NCI-H1105 treated with DMSO at 0.1 percent for 48 hours (cell line): ENCODE results near the gene DPH6.
"Not testable (repeated sequence)": the region's sequence is repeated elsewhere in the genome, so short reads cannot be mapped to it uniquely, and the experiment has no call there.

ENCODE experiments used
- DNase-seq: peaks from one replicate; lab custom pipeline; 2025; lab: John Stamatoyannopoulos, UW

DPH6 gene

GRCh38 chr15:35437157-35437556, 108.8 kb downstream of the DPH6 start:
- no peak for DNase-seq

GRCh38 chr15:35436422-35436821, 109.5 kb downstream of the DPH6 start:
- DNase-seq: no peak

GRCh38 chr15:35431281-35431680, 114.7 kb downstream of the DPH6 start:
- no peak for DNase-seq

- DNase-seq: peak; percentile 0
These were observed 115.7 kb downstream of the DPH6 start for GRCh38 chr15:35430301-35430700.

GRCh38 chr15:35427496-35427895, 118.5 kb downstream of the DPH6 start:
- DNase-seq: no peak

- no peak for DNase-seq
These were observed 118.9 kb downstream of the DPH6 start for GRCh38 chr15:35427091-35427490.

GRCh38 chr15:35410775-35411174, 135.2 kb downstream of the DPH6 start:
- no peak for DNase-seq

- DNase-seq: no peak
These were observed 146.1 kb downstream of the DPH6 start for GRCh38 chr15:35399901-35400300.

- DNase-seq: no peak
These were observed 148.9 kb downstream of the DPH6 start for GRCh38 chr15:35397027-35397426.

- DNase-seq: no peak
These were observed 151.5 kb downstream of the DPH6 start for GRCh38 chr15:35394416-35394815.

GRCh38 chr15:35393398-35393797, 152.6 kb downstream of the DPH6 start:
- no peak for DNase-seq

GRCh38 chr15:35391408-35391984, 154.5 kb downstream of the DPH6 start:
- not testable (repeated sequence) for DNase-seq

- DNase-seq: no peak
These were observed 162.5 kb downstream of the DPH6 start for GRCh38 chr15:35383506-35383905.

GRCh38 chr15:35381328-35381727, 164.6 kb downstream of the DPH6 start:
- DNase-seq: no peak

- no peak for DNase-seq
These were observed 166.0 kb downstream of the DPH6 start for GRCh38 chr15:35379972-35380371.

GRCh38 chr15:35378454-35378853, 167.5 kb downstream of the DPH6 start:
- not testable (repeated sequence) for DNase-seq

GRCh38 chr15:35376707-35377106, 169.3 kb downstream of the DPH6 start:
- no peak for DNase-seq

GRCh38 chr15:35374661-35375060, 171.3 kb downstream of the DPH6 start:
- DNase-seq: no peak

GRCh38 chr15:35362195-35362829, 183.7 kb downstream of the DPH6 start:
- no peak for DNase-seq

- no peak for DNase-seq
These were observed 187.1 kb downstream of the DPH6 start for GRCh38 chr15:35358824-35359223.

GRCh38 chr15:35351059-35351458, 194.9 kb downstream of the DPH6 start:
- no peak for DNase-seq

GRCh38 chr15:35349916-35350315, 196.0 kb downstream of the DPH6 start:
- no peak for DNase-seq

GRCh38 chr15:35330916-35331315, 215.0 kb downstream of the DPH6 start:
- no peak for DNase-seq

GRCh38 chr15:35330048-35330695, 215.8 kb downstream of the DPH6 start:
- no peak for DNase-seq
